Fibroblast of villous mesenchyme (primary cell): ENCODE results near the gene STX5. TPM values are rescaled to one million over a fixed set of nuclear protein-coding genes. Genes with fewer than 3 reads are reported as not detected.
"Not testable (repeated sequence)": the region's sequence is repeated elsewhere in the genome, so short reads cannot be mapped to it uniquely, and the experiment has no call there.

ENCODE experiments used
- DNase-seq: peaks from one replicate; pipeline ENCODE4 v3.0.0-alpha.2; 2010; ENCODE audit warnings: low read depth
- H3K4me3 ChIP-seq: 2 replicates; pipeline ENCODE4 v1.5.1; 2011; ENCODE audit warnings: low read depth, mild to moderate bottlenecking, low read length
- total RNA-seq: library from RNA; depleted of rRNA; stranded (reverse); fragments of >200 nt; gene quantifications from 2 replicates; pipeline ENCODE4 v1.2.3, GENCODE V29; 2012
- TF ChIP-seq, protein P1 (sequence below): IDR thresholded peaks from 2 replicates; pipeline ENCODE4 v1.5.1; 2012; ENCODE audit warnings: low read depth, mild to moderate bottlenecking, low read length; ENCODE audit not compliant: insufficient read depth

The STX5 gene
- total RNA-seq, 1 donor = 47.5 TPM

DNA sequence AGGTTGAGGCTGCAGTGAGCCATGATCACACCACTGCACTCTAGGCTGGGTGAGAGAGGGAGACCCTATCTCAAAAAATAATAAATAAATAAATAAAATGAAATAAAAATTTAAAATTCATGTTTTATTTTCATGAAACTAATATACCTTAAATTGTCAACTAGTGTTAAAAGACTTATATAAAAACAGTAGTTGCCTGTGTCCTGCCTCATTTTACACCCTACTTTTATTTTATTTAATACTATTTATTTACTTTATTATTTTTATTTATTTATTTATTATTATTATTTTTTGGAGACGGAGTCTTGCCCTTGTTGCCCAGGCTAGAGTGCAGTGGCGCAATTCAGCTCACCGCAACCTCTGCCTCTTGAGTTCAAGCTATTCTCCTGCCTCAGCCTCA lies 12.3 kb upstream of the STX5 start:
- no peak overlapping the region for H3K4me3 ChIP-seq
- no peak for DNase-seq
- TF ChIP-seq, protein P1, sequence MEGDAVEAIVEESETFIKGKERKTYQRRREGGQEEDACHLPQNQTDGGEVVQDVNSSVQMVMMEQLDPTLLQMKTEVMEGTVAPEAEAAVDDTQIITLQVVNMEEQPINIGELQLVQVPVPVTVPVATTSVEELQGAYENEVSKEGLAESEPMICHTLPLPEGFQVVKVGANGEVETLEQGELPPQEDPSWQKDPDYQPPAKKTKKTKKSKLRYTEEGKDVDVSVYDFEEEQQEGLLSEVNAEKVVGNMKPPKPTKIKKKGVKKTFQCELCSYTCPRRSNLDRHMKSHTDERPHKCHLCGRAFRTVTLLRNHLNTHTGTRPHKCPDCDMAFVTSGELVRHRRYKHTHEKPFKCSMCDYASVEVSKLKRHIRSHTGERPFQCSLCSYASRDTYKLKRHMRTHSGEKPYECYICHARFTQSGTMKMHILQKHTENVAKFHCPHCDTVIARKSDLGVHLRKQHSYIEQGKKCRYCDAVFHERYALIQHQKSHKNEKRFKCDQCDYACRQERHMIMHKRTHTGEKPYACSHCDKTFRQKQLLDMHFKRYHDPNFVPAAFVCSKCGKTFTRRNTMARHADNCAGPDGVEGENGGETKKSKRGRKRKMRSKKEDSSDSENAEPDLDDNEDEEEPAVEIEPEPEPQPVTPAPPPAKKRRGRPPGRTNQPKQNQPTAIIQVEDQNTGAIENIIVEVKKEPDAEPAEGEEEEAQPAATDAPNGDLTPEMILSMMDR = no peak

DNA sequence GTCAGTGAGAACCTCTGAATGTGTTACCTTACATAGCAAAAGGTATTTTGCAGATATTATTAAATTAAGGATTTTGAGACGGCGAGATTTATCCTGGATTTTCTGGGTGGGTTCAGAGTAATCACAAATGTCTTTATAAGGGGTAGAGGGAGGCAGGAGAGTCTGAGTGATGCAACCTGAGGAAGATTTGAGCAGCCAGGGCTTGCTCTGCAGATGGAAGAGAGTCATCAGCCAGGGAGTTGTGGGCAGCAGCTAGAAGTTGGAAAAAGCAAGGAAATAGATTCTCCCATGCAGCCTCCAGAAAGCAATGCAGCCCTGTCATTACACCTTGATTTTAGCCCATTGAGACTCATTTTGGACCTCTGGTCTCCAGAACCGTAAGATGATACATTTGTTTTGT lies 11.6 kb upstream of the STX5 start:
- H3K4me3 ChIP-seq = no peak overlapping the region
- no peak for DNase-seq
- TF ChIP-seq, protein P1 = no peak

DNA sequence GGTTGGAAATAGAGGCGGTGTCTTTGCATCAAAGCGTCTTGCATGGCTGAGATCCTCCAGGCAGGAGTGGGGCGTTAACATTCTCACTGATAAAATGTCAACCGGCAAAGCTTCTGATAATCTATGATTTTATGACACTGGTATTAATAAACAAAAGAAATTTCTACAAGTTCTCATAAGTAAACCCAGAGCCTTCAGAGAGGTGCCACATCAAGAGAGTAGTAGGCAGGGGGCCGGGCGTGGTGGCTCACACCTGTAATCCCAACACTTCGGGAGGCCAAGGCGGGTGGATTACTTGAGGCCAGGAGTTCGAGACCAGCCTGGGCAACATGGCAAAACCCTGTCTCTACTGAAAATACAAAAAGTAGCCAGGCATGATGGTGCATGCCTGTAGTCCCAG lies 11.0 kb upstream of the STX5 start:
- H3K4me3 ChIP-seq, DNase-seq: not testable (repeated sequence)

DNA sequence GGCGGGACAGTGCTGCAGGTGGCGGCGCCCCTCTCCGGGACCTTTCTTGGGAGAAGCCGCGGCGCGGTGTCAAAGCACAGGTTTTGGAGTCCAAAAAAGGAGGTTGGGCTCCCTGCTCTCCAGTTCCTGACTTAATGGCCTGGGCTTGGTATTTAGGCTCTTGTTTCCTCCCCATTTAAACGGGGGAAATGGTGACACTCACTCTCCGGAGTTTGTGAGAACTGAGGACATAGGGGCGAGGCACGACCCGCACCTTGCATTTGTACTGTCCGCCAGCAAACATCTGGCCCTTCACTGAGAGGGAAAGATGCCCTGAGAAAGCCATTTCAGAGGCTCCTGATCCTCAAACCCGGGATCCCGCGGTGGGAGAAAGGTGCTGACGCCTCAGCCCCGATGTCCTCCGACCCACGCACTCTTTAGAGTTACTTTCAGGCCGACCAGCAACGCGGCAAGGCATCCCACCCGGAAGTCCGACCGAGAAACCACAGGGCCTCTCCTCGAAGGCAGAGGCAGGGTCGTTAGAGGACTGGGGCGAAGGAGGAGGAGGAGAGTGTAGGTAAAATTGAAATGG lies 10.4 kb upstream of the STX5 start:
- TF ChIP-seq, protein P1 = no peak
- peak; percentile 43 for DNase-seq
- peak overlapping the region; percentile 45 for H3K4me3 ChIP-seq

DNA sequence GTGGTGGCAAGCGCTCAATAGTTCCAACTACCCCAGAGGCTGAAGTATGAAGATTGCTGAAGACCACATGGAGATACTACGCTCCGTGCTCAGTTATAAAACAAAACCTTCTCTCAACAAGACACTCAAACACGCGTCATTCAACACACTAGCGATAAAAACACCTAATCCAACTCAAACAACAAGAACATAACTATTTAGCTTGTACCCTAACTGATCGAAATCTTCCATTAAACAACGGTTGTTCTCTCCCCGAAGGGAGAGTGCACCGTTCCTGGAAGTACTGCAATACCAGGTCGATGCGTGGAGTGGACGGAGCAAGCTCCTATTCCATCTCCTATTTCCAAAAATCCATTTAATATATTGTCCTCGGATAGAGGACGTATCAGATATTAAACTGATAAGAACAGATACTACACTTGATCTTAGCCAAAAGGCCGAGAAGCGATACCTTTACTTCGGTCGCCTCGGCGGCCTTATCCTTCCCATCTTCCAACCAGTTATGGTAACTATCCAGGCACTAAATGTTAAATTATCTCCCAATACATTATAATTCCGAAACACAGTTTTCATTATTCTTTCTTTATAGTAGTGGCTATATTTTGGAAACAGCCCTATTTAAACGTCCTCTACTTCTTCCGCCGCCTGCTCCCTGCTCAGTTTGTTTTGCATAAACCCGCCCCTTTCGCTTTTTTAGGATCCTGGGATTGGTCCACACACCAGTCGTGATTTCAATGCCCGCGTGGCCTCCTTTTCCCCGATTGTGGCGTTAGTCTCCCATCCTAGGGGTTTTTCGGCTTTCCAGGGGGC lies 9.7 kb upstream of the STX5 start:
- TF ChIP-seq, protein P1 = no peak
- H3K4me3 ChIP-seq = peak overlapping the region; percentile 95
- peak; percentile 100 for DNase-seq

DNA sequence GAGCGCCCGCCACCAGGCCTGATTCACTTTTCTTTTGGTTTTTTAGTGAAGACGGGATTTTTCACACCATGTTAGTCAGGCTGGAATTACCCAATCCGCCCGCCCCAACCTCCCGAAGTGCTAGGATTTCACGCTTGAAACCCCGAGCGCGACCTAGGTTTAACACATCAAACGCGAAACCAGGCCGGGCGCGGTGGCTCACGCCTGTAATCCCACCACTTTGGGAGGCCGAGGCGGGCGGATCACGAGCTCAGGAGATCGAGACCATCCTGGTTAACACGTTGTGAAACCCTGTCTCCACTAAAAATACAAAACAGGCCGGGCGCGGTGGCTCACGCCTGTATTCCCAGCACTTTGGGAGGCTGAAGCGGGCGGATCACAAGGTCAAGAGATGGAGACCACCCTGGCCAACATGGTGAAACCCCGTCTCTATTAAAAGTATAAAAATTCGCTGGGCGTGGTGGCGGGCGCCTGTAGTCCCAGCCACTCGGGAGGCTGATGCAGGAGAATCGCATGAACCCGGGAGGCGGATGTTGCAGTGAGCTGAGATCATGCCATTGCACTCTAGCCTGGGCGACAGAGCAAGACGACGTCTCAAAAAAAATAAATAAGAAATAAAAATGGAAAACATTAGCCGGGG lies 9.0 kb upstream of the STX5 start:
- H3K4me3 ChIP-seq = peak overlapping the region; percentile 95
- DNase-seq = peak; percentile 91

DNA sequence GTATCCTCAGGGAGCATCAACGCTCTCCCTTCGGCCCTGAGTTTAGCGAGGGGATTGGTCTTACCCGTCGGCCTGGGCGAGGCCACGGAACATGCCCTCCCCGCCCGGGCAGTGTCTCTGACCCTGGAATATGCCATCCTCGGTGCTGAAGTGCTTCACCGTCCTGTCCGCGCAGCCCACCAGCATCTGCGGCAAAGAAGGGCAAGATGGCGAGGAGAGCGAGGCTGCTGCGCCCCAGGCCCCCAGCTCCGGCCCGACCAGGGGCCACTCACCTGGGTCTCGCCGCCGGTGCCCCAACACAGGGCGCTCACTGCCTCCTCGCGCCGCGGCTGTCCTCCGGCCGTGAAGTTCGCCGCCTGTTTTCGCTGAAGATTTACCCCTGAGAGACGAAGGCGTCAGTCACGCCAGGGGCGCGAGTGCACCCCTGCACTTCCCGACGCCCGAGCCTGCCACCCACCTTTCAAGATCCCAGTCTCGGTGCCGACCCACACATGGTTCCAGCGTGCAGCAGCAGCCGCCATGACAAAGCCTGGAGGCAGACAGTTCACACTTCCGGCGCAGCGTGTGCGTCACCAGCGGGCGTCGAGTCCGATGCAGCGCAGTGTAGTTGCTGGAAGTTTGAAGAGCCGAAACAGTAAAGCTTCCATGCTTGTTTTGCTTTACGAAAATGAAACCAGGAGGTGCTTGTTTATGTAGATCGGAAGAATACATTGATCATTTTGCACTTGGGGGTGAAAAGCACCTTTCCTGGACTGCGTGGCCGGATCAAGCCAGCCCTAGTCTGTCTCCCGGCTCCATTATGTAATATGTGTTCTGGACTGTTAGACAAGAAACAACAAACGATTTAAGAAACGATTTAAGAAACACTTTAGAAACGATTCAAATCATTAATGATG lies 7.4 kb upstream of the STX5 start, which contains the start of gene WDR74:
Gene WDR74, minus strand, starts transcription at position 541 of the 896 bp plus-strand sequence. Its CDS starts 20 bp downstream, at position 521.
- DNase-seq = peak; percentile 96
- TF ChIP-seq, protein P1 = no peak
- H3K4me3 ChIP-seq = peak within 1 kb of the TSS; percentile 95
